H1 (cell line): ENCODE data around the gene YTHDF2. TPM values are rescaled to one million over a fixed set of nuclear protein-coding genes. Genes with fewer than 3 reads are reported as not detected.

Experiments
- CTCF ChIA-PET: fragments of 300-600 bp; sonication (Branson Sonifier 250); formaldehyde crosslinking; loops from one replicate; lab custom pipeline; 2021; ENCODE audit not compliant: partially characterized antibody; lab: Charles Lee
- POLR2A ChIA-PET: fragments of 300-600 bp; sonication (Branson Sonifier 250); formaldehyde crosslinking; loops from one replicate; lab custom pipeline; 2021; ENCODE audit warnings: inconsistent platforms; ENCODE audit not compliant: partially characterized antibody; lab: Charles Lee
- DNase-seq, 2 experiments: peaks; one replicate each; pipeline versions ENCODE4 v3.0.0 to v3.0.0-alpha.2; 2010 to 2022; ENCODE audit warnings: low spot score in 2 of 2, low read depth in 1 of 2, mixed read lengths in 1 of 2
- FAIRE-seq: peaks from 2 replicates; lab custom pipeline; 2011; peaks lifted over from hg19 to GRCh38; lab: Jason Lieb, UNC
- H2AFZ ChIP-seq: 2 replicates; pipeline ENCODE4 v1.8.1; 2012; ENCODE audit warnings: low read length, inconsistent platforms
- H2AK5ac ChIP-seq: 2 replicates; pipeline ENCODE4 v1.6.1; 2013; ENCODE audit warnings: low read depth, low read length
- H2BK120ac ChIP-seq: replicated peaks from 2 replicates; pipeline ENCODE3; 2013; ENCODE audit warnings: low read depth, low read length, inconsistent platforms
- H2BK12ac ChIP-seq: 2 replicates; pipeline ENCODE4 v1.6.1; 2013; ENCODE audit warnings: low read depth, low read length
- H2BK15ac ChIP-seq: 2 replicates; pipeline ENCODE4 v1.6.1; 2013; ENCODE audit warnings: low read length
- H2BK20ac ChIP-seq: 2 replicates; pipeline ENCODE4 v1.6.1; 2013; ENCODE audit warnings: low read length
- H2BK5ac ChIP-seq: 2 replicates; pipeline ENCODE4 v1.6.1; 2013; ENCODE audit warnings: low read depth, low read length
- H3K14ac ChIP-seq: 2 replicates; pipeline ENCODE4 v1.6.1; 2013; ENCODE audit warnings: inconsistent platforms; ENCODE audit not compliant: insufficient read length
- H3K18ac ChIP-seq: 2 replicates; pipeline ENCODE4 v1.6.1; 2013; ENCODE audit warnings: low read length; ENCODE audit errors: extremely low read depth
- H3K23ac ChIP-seq: 2 replicates; pipeline ENCODE4 v1.6.1; 2013; ENCODE audit warnings: inconsistent platforms; ENCODE audit not compliant: insufficient read length
- H3K23me2 ChIP-seq: 2 replicates; pipeline ENCODE4 v1.6.1; 2013; ENCODE audit warnings: low read depth, low read length
- H3K27ac ChIP-seq: 2 replicates; pipeline ENCODE4 v1.6.1; 2011; ENCODE audit warnings: low read depth, low read length, inconsistent platforms
- H3K27me3 ChIP-seq, 4 experiments: replicated peaks in 1 of 4; 1 replicate in 1 of 4; 2 replicates in 3 of 4; pipeline versions ENCODE4 v1.6.1 to v1.8.1; 2011 to 2013; ENCODE audit warnings: low read length in 3 of 4, mild to moderate bottlenecking in 3 of 4, inconsistent platforms in 2 of 4, mixed read lengths in 2 of 4, moderate library complexity in 1 of 4; ENCODE audit not compliant: control insufficient read depth in 3 of 4, insufficient read depth in 3 of 4; ENCODE audit errors: extremely low read depth in 1 of 4
- H3K36me3 ChIP-seq, 4 experiments: 2 replicates each; pipeline versions ENCODE4 v1.6.1 to v1.8.1; 2011 to 2013; ENCODE audit warnings: mild to moderate bottlenecking in 4 of 4, low read length in 3 of 4, moderate library complexity in 2 of 4, control low read depth in 1 of 4, inconsistent platforms in 1 of 4; ENCODE audit not compliant: insufficient read depth in 4 of 4, control insufficient read depth in 2 of 4
- H3K4ac ChIP-seq: replicated peaks from 2 replicates; pipeline ENCODE3; 2013; ENCODE audit warnings: low read length, low read depth, mixed read lengths, inconsistent platforms; ENCODE audit not compliant: insufficient read length
- H3K4me1 ChIP-seq, 4 experiments: replicated peaks in 1 of 4; 1 replicate in 1 of 4; 2 replicates in 3 of 4; pipeline versions ENCODE4 v1.6.1 to v1.8.1; 2011 to 2013; ENCODE audit warnings: low read length in 3 of 4, inconsistent platforms in 2 of 4, mixed read lengths in 1 of 4; ENCODE audit not compliant: insufficient read depth in 4 of 4, control insufficient read depth in 3 of 4
- H3K4me2 ChIP-seq, 2 experiments: 2 replicates each; pipeline versions ENCODE4 v1.6.1 to v1.8.1; 2011 to 2013; ENCODE audit warnings: low read depth in 2 of 2, low read length in 2 of 2, control low read depth in 1 of 2, inconsistent platforms in 1 of 2, mild to moderate bottlenecking in 1 of 2; ENCODE audit not compliant: insufficient read depth in 1 of 2
- H3K4me3 ChIP-seq, 4 experiments: fragments of 200-600, 300-600 bp in 1 of 4; sonication (generic), shearing (Covaris generic), sonication (Bioruptor Twin) in 1 of 4; 2 replicates each; pipeline versions ENCODE4 v1.5.1 to v1.8.1; 2011 to 2016; ENCODE audit warnings: low read length in 4 of 4, low read depth in 3 of 4, control low read depth in 2 of 4, inconsistent platforms in 2 of 4, mild to moderate bottlenecking in 2 of 4, mixed read lengths in 1 of 4, moderate library complexity in 1 of 4; ENCODE audit not compliant: insufficient read depth in 2 of 4; ENCODE audit errors: extremely low read depth in 1 of 4
- H3K56ac ChIP-seq: replicated peaks from 2 replicates; pipeline ENCODE3; 2013; ENCODE audit warnings: low read depth, mild to moderate bottlenecking, mixed read lengths, low read length, inconsistent platforms; ENCODE audit not compliant: insufficient read length
- H3K79me1 ChIP-seq: 2 replicates; pipeline ENCODE4 v1.6.1; 2013; ENCODE audit warnings: low read depth, low read length, control low read depth
- H3K79me2 ChIP-seq, 2 experiments: 2 replicates each; pipeline versions ENCODE4 v1.6.1 to v1.8.1; 2012 to 2013; ENCODE audit warnings: low read length in 2 of 2, mild to moderate bottlenecking in 2 of 2, inconsistent platforms in 1 of 2; ENCODE audit not compliant: insufficient read depth in 2 of 2, control insufficient read depth in 1 of 2
- H3K9ac ChIP-seq, 4 experiments: replicated peaks in 1 of 4; 1 replicate in 1 of 4; 2 replicates in 3 of 4; pipeline versions ENCODE4 v1.6.1 to v1.8.1; 2011 to 2013; ENCODE audit warnings: low read depth in 3 of 4, low read length in 3 of 4, control low read depth in 2 of 4, mild to moderate bottlenecking in 2 of 4, moderate library complexity in 2 of 4, inconsistent platforms in 1 of 4; ENCODE audit errors: extremely low read depth in 1 of 4
- H3K9me3 ChIP-seq, 2 experiments: 2 replicates each; pipeline versions ENCODE4 v1.6.1 to v1.8.1; 2012 to 2013; ENCODE audit warnings: mild to moderate bottlenecking in 2 of 2, moderate library complexity in 2 of 2, control low read depth in 1 of 2, inconsistent platforms in 1 of 2, low read depth in 1 of 2, low read length in 1 of 2, mixed read lengths in 1 of 2; ENCODE audit not compliant: insufficient read depth in 2 of 2
- H4K20me1 ChIP-seq, 2 experiments: replicated peaks in 1 of 2; 2 replicates each; pipeline versions ENCODE3 to v1.8.1; 2011 to 2013; ENCODE audit warnings: inconsistent platforms in 2 of 2, low read length in 2 of 2, mild to moderate bottlenecking in 1 of 2; ENCODE audit not compliant: insufficient read depth in 2 of 2, control insufficient read depth in 1 of 2
- H4K5ac ChIP-seq: 2 replicates; pipeline ENCODE4 v1.6.1; 2013; ENCODE audit warnings: low read length, low read depth, mixed read lengths, inconsistent platforms; ENCODE audit not compliant: insufficient read length
- H4K8ac ChIP-seq: 2 replicates; pipeline ENCODE4 v1.8.0; 2013; ENCODE audit warnings: mild to moderate bottlenecking, moderate library complexity, low read length, inconsistent platforms; ENCODE audit not compliant: insufficient read depth; ENCODE audit errors: extremely low read depth
- H4K91ac ChIP-seq: replicated peaks from 2 replicates; pipeline ENCODE3; 2013; ENCODE audit warnings: low read length, mixed read lengths, inconsistent platforms; ENCODE audit not compliant: insufficient read length
- BACH1 ChIP-seq: IDR thresholded peaks from 2 replicates; pipeline ENCODE4 v1.6.1; 2012; ENCODE audit warnings: low read length, improper control_type of control experiment
- BCL11A ChIP-seq, 2 experiments: IDR thresholded peaks; one replicate each; pipeline ENCODE4 v1.6.1; 2011; ENCODE audit warnings: low read depth in 2 of 2, low read length in 2 of 2, mild to moderate bottlenecking in 2 of 2
- CREB1 ChIP-seq: IDR thresholded peaks from 2 replicates; pipeline ENCODE4 v1.6.1; 2012; ENCODE audit warnings: inconsistent platforms
- EGR1 ChIP-seq: IDR thresholded peaks from 2 replicates; pipeline ENCODE4 v1.6.1; 2011; ENCODE audit warnings: low read depth, low read length, borderline replicate concordance
- EZH2 ChIP-seq: fragments of 200-600 bp; sonication (generic); IDR thresholded peaks from 2 replicates; pipeline ENCODE4 v1.7.1; 2012; ENCODE audit warnings: low read depth, mild to moderate bottlenecking, moderate library complexity, low read length, inconsistent platforms; ENCODE audit not compliant: severe bottlenecking
- HDAC2 ChIP-seq, 2 experiments: fragments of 300-600 bp in 1 of 2; sonication (generic) in 1 of 2; IDR thresholded peaks; 2 replicates each; pipeline ENCODE4 v1.6.1; 2011 to 2012; ENCODE audit warnings: low read depth in 2 of 2, low read length in 2 of 2, mild to moderate bottlenecking in 2 of 2, moderate library complexity in 2 of 2, borderline replicate concordance in 1 of 2, inconsistent platforms in 1 of 2
- RAD21 ChIP-seq, 2 experiments: IDR thresholded peaks in 1 of 2; conservative IDR thresholded peaks in 1 of 2; 2 replicates each; pipeline ENCODE4 v1.6.1; 2011; ENCODE audit warnings: low read depth in 2 of 2, low read length in 2 of 2, improper control_type of control experiment in 1 of 2, inconsistent platforms in 1 of 2, mild to moderate bottlenecking in 1 of 2, moderate library complexity in 1 of 2
- RFX5 ChIP-seq: IDR thresholded peaks from 2 replicates; pipeline ENCODE4 v1.6.1; 2011; ENCODE audit warnings: low read depth, low read length, improper control_type of control experiment, borderline replicate concordance
- RNF2 ChIP-seq: fragments of 200-900, 300-1000 bp; sonication (generic); IDR thresholded peaks from 2 replicates; pipeline ENCODE4 v1.7.1; 2016; ENCODE audit warnings: borderline replicate concordance, low read depth, mild to moderate bottlenecking, antibody characterized with exemption, low read length; ENCODE audit not compliant: poor library complexity, severe bottlenecking; ENCODE audit errors: missing control alignments
- SIRT6 ChIP-seq: IDR thresholded peaks from one replicate; pipeline ENCODE4 v1.7.1; 2012; ENCODE audit warnings: low read length, inconsistent platforms
- TAF1 ChIP-seq: IDR thresholded peaks from 2 replicates; pipeline ENCODE4 v1.6.1; 2011; ENCODE audit warnings: mild to moderate bottlenecking, low read depth, low read length
- TAF7 ChIP-seq: optimal IDR thresholded peaks from 2 replicates; pipeline ENCODE3; 2011; ENCODE audit warnings: low read depth, mild to moderate bottlenecking, inconsistent platforms, low read length, moderate library complexity, borderline replicate concordance
- TBP ChIP-seq: IDR thresholded peaks from 2 replicates; pipeline ENCODE4 v1.6.1; 2011; ENCODE audit warnings: low read depth, low read length, improper control_type of control experiment
- TCF12 ChIP-seq: IDR thresholded peaks from 2 replicates; pipeline ENCODE4 v1.6.1; 2011; ENCODE audit warnings: low read depth, mild to moderate bottlenecking, low read length
- WGBS, 2 experiments: shearing (Covaris generic) in 1 of 2; methylation state at CpG; one replicate each; pipeline versions ENCODE4 v1.1.6 to v1.1.7; 2013 to 2015; ENCODE audit warnings: low lambda C conversion rate in 2 of 2, mixed read lengths in 2 of 2, inconsistent platforms in 1 of 2, low coverage in 1 of 2, missing lambda C conversion rate in 1 of 2; ENCODE audit not compliant: insufficient replicate concordance in 2 of 2, insufficient coverage in 1 of 2, insufficient read length in 1 of 2; ENCODE audit errors: extremely low coverage in 1 of 2, missing lambda C conversion rate in 1 of 2; 5-methylcytosine and 5-hydroxymethylcytosine counted together
- polyA plus RNA-seq, 7 experiments: library from polyadenylated mRNA; depleted of rRNA in 3 of 7; stranded (reverse) in 5 of 7; unstranded in 2 of 7; fragments of >200 nt in 5 of 7; fragments of 200-250 nt in 2 of 7; gene quantifications; 1 replicate in 5 of 7; 2 replicates in 1 of 7; 4 replicates in 1 of 7; pipeline versions ENCODE4 v1.2.1 to v1.2.3, GENCODE V29; 2011 to 2013; ENCODE audit warnings: missing spikeins in 2 of 7, mixed read lengths in 2 of 7
- total RNA-seq: library from RNA; stranded (reverse); fragmentation: NEBNext Ultra II Directional; extraction: Animal tissue kit (Norgen Biotek cat#: 25700); gene quantifications from 2 replicates; pipeline ENCODE4 v1.2.1, GENCODE V29; 2021

The YTHDF2 gene
- total and polyA plus RNA-seq, 2 of the 8 experiments (the other 6 are each of a cell fraction or from before 2014, with no cell fraction given) = 128 to 164 TPM

- Histone ChIP-seq H3K4me3 (no peak overlapping the region), H3K9me3 (no peaks in the 10 kb centered on the region), H3K27me3 (no peaks in the 10 kb centered on the region), H3K27ac (no peak overlapping the region), H4K20me1 (no peaks in the 10 kb centered on the region), H3K79me2 (no peaks in the 10 kb centered on the region), H4K5ac (no peak overlapping the region), H2AK5ac (no peak overlapping the region), H3K9ac (no peak overlapping the region), H3K36me3 (no peaks in the 10 kb centered on the region), H3K18ac (no peak overlapping the region), H4K8ac (no peak overlapping the region), H3K56ac (no peak overlapping the region), H3K79me1 (no peaks in the 10 kb centered on the region), H2BK15ac (no peak overlapping the region), H2BK5ac (no peak overlapping the region), H3K4me2 (no peak overlapping the region), H3K23ac (no peak overlapping the region), H3K14ac (no peak overlapping the region), H2AFZ (no peak overlapping the region), H3K4me1 (no peaks in the 10 kb centered on the region), H2BK12ac (no peak overlapping the region), H3K23me2 (no peaks in the 10 kb centered on the region), H3K4ac (no peak overlapping the region), H2BK20ac (no peak overlapping the region), H4K91ac (no peak overlapping the region), H2BK120ac (no peak overlapping the region)
- WGBS, 2 experiments = 74% methylated on average over 2 of the region's 2 CpGs; no CpG with 5 or more reads in 1 of the 2 experiments
- no peak for TF ChIP-seq EZH2
- TF ChIP-seq TBP = no peak
- no peak for TF ChIP-seq TAF7
- TF ChIP-seq SIRT6 = no peak
- no peak for TF ChIP-seq RNF2
- TF ChIP-seq EGR1 = no peak
- no peak for TF ChIP-seq TAF1
- TF ChIP-seq BACH1 = no peak
- no peak for TF ChIP-seq RFX5
- no peak for TF ChIP-seq CREB1
- no peak for TF ChIP-seq TCF12
- no peak for TF ChIP-seq BCL11A (IDR thresholded peaks at IDR 0.05; ENCODE audit: low read depth in 2 of 2, low read length in 2 of 2)
- TF ChIP-seq RAD21 (IDR thresholded peaks at IDR 0.05 in 1 of 2, conservative IDR thresholded peaks at IDR 0.05 in 1 of 2; ENCODE audit: low read depth in 2 of 2, low read length in 2 of 2) = no peak
- no peak for TF ChIP-seq HDAC2 (IDR thresholded peaks at IDR 0.05; ENCODE audit: borderline replicate concordance in 1 of 2, low read depth in 2 of 2, low read length in 2 of 2)
- no peak for FAIRE-seq
- DNase-seq = no peak
- POLR2A ChIA-PET = interaction anchor here (0.7 to 2.4 kb wide), 5 partner anchors 8 to 121 kb away, joined by 3 to 7 read pairs (median 3); no protein-coding TSS in a partner anchor
- CTCF ChIA-PET = interaction anchor here (0.6 to 8.0 kb wide), 16 partner anchors 9 to 397 kb away, joined by 3 to 160 read pairs (median 6); partner anchors contain the start of gene YTHDF2
Observed at GRCh38 chr1:28783363-28783762, 46.6 kb downstream of the YTHDF2 start.
